HCT116 (cell line): Measurements from ENCODE around the gene CASK. TPM values are rescaled to one million over a fixed set of nuclear protein-coding genes. Genes with fewer than 3 reads are reported as not detected.

Experiments
- ATAC-seq: fragments of 200-7000 bp; cut with Tn5 transposase; 2 replicates; pipeline ENCODE4 v1.9.1; 2020; ENCODE audit warnings: mild to moderate bottlenecking, moderate library complexity
- BruUV-seq: library from RNA; stranded (reverse); fragments of 400-500 nt; replicated peaks from 2 replicates; lab custom pipeline; 2021; lab: Mats Ljungman, UMichigan
- CTCF ChIA-PET: fragments of 300-600 bp; sonication (Branson Sonifier 250); formaldehyde crosslinking; loops from one replicate; lab custom pipeline; 2021; ENCODE audit warnings: antibody characterized with exemption; lab: Charles Lee
- POLR2A ChIA-PET: fragments of 300-600, 350-600 bp; sonication (Branson Sonifier 250); formaldehyde crosslinking; loops from one replicate; lab custom pipeline; 2021; ENCODE audit warnings: antibody characterized with exemption; lab: Charles Lee
- RAD21 ChIA-PET, 2 experiments: fragments of 300-600 bp; sonication (Branson Sonifier 250); formaldehyde crosslinking; loops; one replicate each; lab custom pipeline; 2023; ENCODE audit warnings: low total read pairs in 2 of 2; ENCODE audit not compliant: uncharacterized antibody in 2 of 2, unreplicated experiment in 2 of 2, low non-redundant PET in 1 of 2; lab: Charles Lee
- DNase-seq: peaks from one replicate; pipeline ENCODE4 v3.0.0-alpha.2; 2010; ENCODE audit warnings: low read depth, low spot score
- H2AFZ ChIP-seq: fragments of 200-600 bp; shearing (Covaris generic), sonication (generic); 2 replicates; pipeline ENCODE4 v1.6.1; 2017; ENCODE audit warnings: low read depth, mixed run types, mixed read lengths, antibody characterized with exemption, low read length; ENCODE audit not compliant: poor library complexity, severe bottlenecking
- H3K27ac ChIP-seq: 2 replicates; pipeline ENCODE4 v1.5.1; 2012; ENCODE audit warnings: low read depth, low read length
- H3K27me3 ChIP-seq: fragments of 200-600 bp; sonication (generic); 2 replicates; pipeline ENCODE4 v1.6.1; 2016; ENCODE audit warnings: mixed run types, low read length, mixed read lengths; ENCODE audit not compliant: insufficient read depth
- H3K36me3 ChIP-seq, 2 experiments: fragments of 200-500 bp in 1 of 2; fragments of 200-600 bp in 1 of 2; sonication (Bioruptor generic) in 1 of 2; sonication (generic) in 1 of 2; 2 replicates each; pipeline versions ENCODE4 v1.5.1 to v1.6.1; 2014 to 2016; ENCODE audit warnings: low read length in 2 of 2, inconsistent platforms in 1 of 2, mixed read lengths in 1 of 2, mixed run types in 1 of 2; ENCODE audit not compliant: insufficient read depth in 2 of 2, control insufficient read depth in 1 of 2
- H3K4me1 ChIP-seq, 2 experiments: fragments of 200-600 bp in 1 of 2; sonication (generic) in 1 of 2; 2 replicates each; pipeline versions ENCODE4 v1.5.1 to v1.6.1; 2012 to 2017; ENCODE audit warnings: low read length in 2 of 2, inconsistent platforms in 1 of 2, mild to moderate bottlenecking in 1 of 2, mixed read lengths in 1 of 2, mixed run types in 1 of 2, moderate library complexity in 1 of 2; ENCODE audit not compliant: insufficient read depth in 2 of 2, control insufficient read depth in 1 of 2
- H3K4me2 ChIP-seq: fragments of 200-600 bp; sonication (generic); 2 replicates; pipeline ENCODE4 v1.6.1; 2017; ENCODE audit warnings: mixed run types, low read length, mixed read lengths
- H3K4me3 ChIP-seq, 2 experiments: fragments of 200-600 bp in 1 of 2; sonication (generic) in 1 of 2; replicated peaks in 1 of 2; 2 replicates each; pipeline ENCODE4 v1.5.1; 2011 to 2016; ENCODE audit warnings: low read length in 2 of 2, control low read depth in 1 of 2, low read depth in 1 of 2, mild to moderate bottlenecking in 1 of 2, mixed read lengths in 1 of 2, mixed run types in 1 of 2
- H3K79me2 ChIP-seq: fragments of 200-600 bp; sonication (generic); 2 replicates; pipeline ENCODE4 v1.6.1; 2017; ENCODE audit warnings: mild to moderate bottlenecking, mixed run types, low read length, moderate library complexity, mixed read lengths; ENCODE audit not compliant: insufficient read depth
- H3K9ac ChIP-seq: fragments of 200-600 bp; sonication (generic); 2 replicates; pipeline ENCODE4 v1.6.1; 2016; ENCODE audit warnings: low read length, mixed read lengths
- H3K9me2 ChIP-seq: fragments of 200-600 bp; sonication (generic), shearing (Covaris generic); 2 replicates; pipeline ENCODE4 v1.6.1; 2017; ENCODE audit warnings: mixed run types, mild to moderate bottlenecking, moderate library complexity; ENCODE audit not compliant: insufficient read depth
- H3K9me3 ChIP-seq, 2 experiments: fragments of 200-500 bp in 1 of 2; fragments of 200-600 bp in 1 of 2; sonication (Bioruptor generic) in 1 of 2; sonication (generic) in 1 of 2; 2 replicates each; pipeline ENCODE4 v1.6.1; 2014 to 2017; ENCODE audit warnings: low read length in 2 of 2, mixed read lengths in 2 of 2, inconsistent platforms in 1 of 2, low read depth in 1 of 2, mild to moderate bottlenecking in 1 of 2, mixed run types in 1 of 2, moderate library complexity in 1 of 2; ENCODE audit not compliant: control insufficient read depth in 1 of 2, insufficient read depth in 1 of 2
- H4K20me1 ChIP-seq: fragments of 200-600 bp; sonication (generic), shearing (Covaris generic); 2 replicates; pipeline ENCODE4 v1.6.1; 2017; ENCODE audit warnings: mixed run types, mild to moderate bottlenecking, moderate library complexity; ENCODE audit not compliant: insufficient read depth
- CBX3 ChIP-seq: IDR thresholded peaks from 2 replicates; pipeline ENCODE4 v1.6.1; 2012; ENCODE audit warnings: low read depth
- CEBPB ChIP-seq: IDR thresholded peaks from 2 replicates; pipeline ENCODE4 v1.6.1; 2012; ENCODE audit warnings: low read depth
- CTCF ChIP-seq, 3 experiments: fragments of 200-600 bp in 1 of 3; sonication (generic) in 1 of 3; IDR thresholded peaks in 2 of 3; conservative IDR thresholded peaks in 1 of 3; 2 replicates each; pipeline ENCODE4 v1.5.1; 2012 to 2017; ENCODE audit warnings: low read depth in 2 of 3, low read length in 2 of 3, antibody characterized with exemption in 1 of 3, borderline replicate concordance in 1 of 3, control low read depth in 1 of 3, mild to moderate bottlenecking in 1 of 3, mixed read lengths in 1 of 3, mixed run types in 1 of 3, moderate library complexity in 1 of 3; ENCODE audit not compliant: insufficient read depth in 1 of 3
- ELF1 ChIP-seq: IDR thresholded peaks from 2 replicates; pipeline ENCODE4 v1.6.1; 2012; ENCODE audit warnings: low read depth, borderline replicate concordance
- EZH2phosphoT487 ChIP-seq: fragments of 200-600 bp; IDR thresholded peaks from 2 replicates; pipeline ENCODE4 v1.6.1; 2018; ENCODE audit warnings: antibody characterized with exemption, borderline replicate concordance
- FOSL1 ChIP-seq: IDR thresholded peaks from 2 replicates; pipeline ENCODE4 v1.6.1; 2012; ENCODE audit warnings: low read depth
- JUND ChIP-seq: IDR thresholded peaks from 2 replicates; pipeline ENCODE4 v1.6.1; 2012
- MAX ChIP-seq: IDR thresholded peaks from 2 replicates; pipeline ENCODE4 v1.6.1; 2012
- RAD21 ChIP-seq: IDR thresholded peaks from 2 replicates; pipeline ENCODE4 v1.6.1; 2012; ENCODE audit warnings: low read depth, mild to moderate bottlenecking
- SIN3A ChIP-seq: IDR thresholded peaks from 2 replicates; pipeline ENCODE4 v1.6.1; 2012; ENCODE audit warnings: low read depth
- SRF ChIP-seq: IDR thresholded peaks from 2 replicates; pipeline ENCODE4 v1.6.1; 2012; ENCODE audit warnings: low read depth
- TCF7L2 ChIP-seq: IDR thresholded peaks from 2 replicates; pipeline ENCODE4 v1.7.0; 2011; ENCODE audit warnings: borderline replicate concordance, inconsistent platforms; ENCODE audit not compliant: insufficient read depth, insufficient read length; ENCODE audit errors: extremely low read depth
- YY1 ChIP-seq: IDR thresholded peaks from 2 replicates; pipeline ENCODE4 v1.6.1; 2011; ENCODE audit warnings: low read length, low read depth, moderate library complexity, mild to moderate bottlenecking; ENCODE audit not compliant: insufficient replicate concordance; ENCODE audit errors: extremely low read depth
- ZNF274 ChIP-seq: fragments of 200-500 bp; sonication (Bioruptor generic); IDR thresholded peaks from 2 replicates; pipeline ENCODE4 v1.6.1; 2014; ENCODE audit warnings: mild to moderate bottlenecking, low read depth, low read length, inconsistent platforms
- intact Hi-C: fragments of 100-400 bp; cut with micrococcal nuclease; formaldehyde crosslinking; loops from 2 replicates; pipeline ENCODE4 v1.10.0; 2022
- total RNA-seq: library from RNA; stranded (reverse); gene quantifications from one replicate; pipeline ENCODE4 v1.2.1, GENCODE V29; 2021; ENCODE audit not compliant: unreplicated experiment

Gene CASK
- total RNA-seq, 1 experiment from 2014 or later: 39.0 TPM

- no peaks in the 10 kb centered on the region for H3K79me2 ChIP-seq
- H3K27ac ChIP-seq: no peak overlapping the region
- TF ChIP-seq EZH2phosphoT487: no peak
- TF ChIP-seq JUND: no peak
- TF ChIP-seq SRF: no peak
- TF ChIP-seq SIN3A: no peak
- no peak for TF ChIP-seq ZNF274
- TF ChIP-seq TCF7L2: no peak
- no peak for TF ChIP-seq YY1
- TF ChIP-seq CBX3: no peak
- no peak for TF ChIP-seq CEBPB
- TF ChIP-seq CTCF (IDR thresholded peaks at IDR 0.05 in 2 of 3, conservative IDR thresholded peaks at IDR 0.05 in 1 of 3; ENCODE audit: borderline replicate concordance in 1 of 3, insufficient read depth in 1 of 3, low read depth in 2 of 3, low read length in 2 of 3): no peak
- no peak for TF ChIP-seq FOSL1
- TF ChIP-seq MAX: no peak
- no peak for TF ChIP-seq RAD21
- TF ChIP-seq ELF1: no peak
- TF ChIP-seq, all 23 proteins: peak for 0
- Histone ChIP-seq H3K4me2 (no peak overlapping the region), H3K4me3 (no peak overlapping the region), H3K4me1 (no peaks in the 10 kb centered on the region), H3K9ac (no peak overlapping the region), H3K9me3 (no peaks in the 10 kb centered on the region), H4K20me1 (no peaks in the 10 kb centered on the region), H3K27me3 (no peaks in the 10 kb centered on the region), H3K36me3 (no peaks in the 10 kb centered on the region), H3K9me2 (no peaks in the 10 kb centered on the region), H2AFZ (no peak overlapping the region)
- ChIA-PET POLR2A (no interaction called here), RAD21 (no interaction called here), CTCF (no interaction called here)
- intact Hi-C loops: no loop called here
- no TSS peak for BruUV-seq
- no peak for ATAC-seq
- DNase-seq: no peak
Measured at GRCh38 chrX:41630091-41630490, 293.3 kb downstream of the CASK start.
